Neural cell (in vitro differentiated cells): ENCODE results near the gene DSCAML1. TPM values are rescaled to one million over a fixed set of nuclear protein-coding genes. Genes with fewer than 3 reads are reported as not detected.

Experiments
- H2AFZ ChIP-seq: fragments of 200-600, 300-800 bp; sonication (generic), shearing (Covaris generic); 2 replicates; pipeline ENCODE4 v1.6.0; 2014; ENCODE audit warnings: low read depth, mild to moderate bottlenecking, antibody characterized with exemption, low read length, moderate library complexity
- H3F3A ChIP-seq: fragments of 200-600 bp; shearing (Covaris generic); 2 replicates; pipeline ENCODE4 v1.6.1; 2016; ENCODE audit warnings: mild to moderate bottlenecking, moderate library complexity, mixed read lengths, antibody characterized with exemption, low read length; ENCODE audit not compliant: insufficient read depth, poor library complexity, severe bottlenecking
- H3K27ac ChIP-seq: fragments of 200-600, 300-800 bp; sonication (generic), shearing (Covaris generic); 2 replicates; pipeline ENCODE4 v1.5.1; 2014; ENCODE audit warnings: mild to moderate bottlenecking, low read length, moderate library complexity
- H3K27me3 ChIP-seq: fragments of 300-800, 200-600 bp; sonication (generic), shearing (Covaris generic); 2 replicates; pipeline ENCODE4 v1.6.0; 2014; ENCODE audit warnings: mild to moderate bottlenecking, low read depth, low read length, moderate library complexity; ENCODE audit not compliant: insufficient read depth
- H3K36me3 ChIP-seq: fragments of 300-800, 200-600 bp; sonication (generic), shearing (Covaris generic); 2 replicates; pipeline ENCODE4 v1.5.1; 2014; ENCODE audit warnings: mild to moderate bottlenecking, antibody characterized with exemption, low read length, moderate library complexity; ENCODE audit not compliant: insufficient read depth
- H3K4me2 ChIP-seq: fragments of 300-800, 200-600 bp; sonication (generic), shearing (Covaris generic); 2 replicates; pipeline ENCODE4 v1.6.0; 2014; ENCODE audit warnings: mild to moderate bottlenecking, low read length
- H3K4me3 ChIP-seq: fragments of 300-800, 200-600 bp; sonication (generic), shearing (Covaris generic); 2 replicates; pipeline ENCODE4 v1.5.1; 2014; ENCODE audit warnings: mild to moderate bottlenecking, low read length, moderate library complexity
- H3K79me2 ChIP-seq: fragments of 200-600 bp; shearing (Covaris generic); replicated peaks from 2 replicates; pipeline ENCODE4 v1.6.0; 2014; ENCODE audit warnings: mild to moderate bottlenecking, low read length, moderate library complexity; ENCODE audit not compliant: insufficient read depth
- H3K9ac ChIP-seq: fragments of 300-800, 200-600 bp; sonication (generic), shearing (Covaris generic); 2 replicates; pipeline ENCODE4 v1.6.1; 2016; ENCODE audit warnings: mild to moderate bottlenecking, low read length, mixed read lengths
- H3K9me2 ChIP-seq: fragments of 200-600 bp; shearing (Covaris generic); 2 replicates; pipeline ENCODE4 v1.6.1; 2016; ENCODE audit warnings: mild to moderate bottlenecking, low read length, mixed read lengths; ENCODE audit not compliant: insufficient read depth
- H3K9me3 ChIP-seq: fragments of 200-600, 300-800 bp; sonication (generic), shearing (Covaris generic); 2 replicates; pipeline ENCODE4 v1.6.1; 2016; ENCODE audit warnings: mild to moderate bottlenecking, mixed run types, low read length, moderate library complexity, mixed read lengths
- H4K20me1 ChIP-seq: fragments of 200-600 bp; shearing (Covaris generic); 2 replicates; pipeline ENCODE4 v1.6.1; 2016; ENCODE audit warnings: mild to moderate bottlenecking, mixed run types; ENCODE audit not compliant: insufficient read depth
- CTCF ChIP-seq: fragments of 450-650 bp; IDR thresholded peaks from 2 replicates; pipeline ENCODE4 v1.5.1; 2014; ENCODE audit warnings: antibody characterized with exemption, mild to moderate bottlenecking, moderate library complexity; ENCODE audit not compliant: poor library complexity, severe bottlenecking
- EP300 ChIP-seq: fragments of 450-650 bp; conservative IDR thresholded peaks from 2 replicates; pipeline ENCODE4 v1.6.1; 2014; ENCODE audit warnings: antibody characterized with exemption, mild to moderate bottlenecking, moderate library complexity; ENCODE audit not compliant: poor library complexity, severe bottlenecking
- EZH2 ChIP-seq: fragments of 200-600, 300-800 bp; shearing (Covaris generic), sonication (generic); IDR thresholded peaks from 2 replicates; pipeline ENCODE4 v1.6.1; 2014; ENCODE audit warnings: antibody characterized with exemption, low read length, borderline replicate concordance, mild to moderate bottlenecking; ENCODE audit not compliant: insufficient read depth, poor library complexity, severe bottlenecking
- MXI1 ChIP-seq: fragments of 450-650 bp; conservative IDR thresholded peaks from 2 replicates; pipeline ENCODE4 v1.6.1; 2014; ENCODE audit warnings: antibody characterized with exemption, mild to moderate bottlenecking; ENCODE audit not compliant: poor library complexity, severe bottlenecking
- POLR2AphosphoS5 ChIP-seq: IDR thresholded peaks from 2 replicates; pipeline ENCODE4 v1.6.1; 2012
- RAD21 ChIP-seq: fragments of 450-650 bp; conservative IDR thresholded peaks from 2 replicates; pipeline ENCODE4 v1.6.1; 2014; ENCODE audit warnings: antibody characterized with exemption, mild to moderate bottlenecking, moderate library complexity
- REST ChIP-seq: IDR thresholded peaks from 2 replicates; pipeline ENCODE4 v1.6.1; 2012; ENCODE audit warnings: borderline replicate concordance
- SMC3 ChIP-seq: fragments of 450-650 bp; conservative IDR thresholded peaks from 2 replicates; pipeline ENCODE4 v1.6.1; 2014; ENCODE audit warnings: antibody characterized with exemption, mild to moderate bottlenecking, moderate library complexity; ENCODE audit not compliant: poor library complexity
- TAF1 ChIP-seq: IDR thresholded peaks from 2 replicates; pipeline ENCODE4 v1.6.1; 2012; ENCODE audit warnings: low read depth
- polyA plus RNA-seq: library from polyadenylated mRNA; depleted of rRNA; stranded (reverse); fragments of >200 nt; gene quantifications from 2 replicates; pipeline ENCODE4 v1.2.3, GENCODE V29; 2014

The DSCAML1 gene
- polyA plus RNA-seq, 1 donor from 2014 or later = 1.3 TPM

DNA sequence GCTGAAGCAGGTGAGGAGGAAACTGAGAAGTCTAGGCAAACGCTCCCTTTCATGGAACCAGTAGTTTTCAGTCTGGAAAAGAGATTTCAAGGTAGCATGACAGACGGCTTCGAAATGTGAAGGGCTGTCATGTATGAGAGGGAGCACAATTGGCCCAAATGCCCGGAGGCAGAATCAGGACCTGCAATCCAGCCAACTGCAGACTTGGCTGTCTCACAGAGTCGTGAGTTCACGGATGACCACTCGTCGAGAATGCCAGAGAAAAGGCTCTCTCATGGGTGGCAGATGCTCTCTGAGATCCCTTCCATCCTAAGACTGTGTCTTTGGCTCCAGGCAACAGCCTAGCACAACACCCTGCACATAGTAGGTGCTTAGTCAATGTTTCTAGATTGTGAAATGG is 134.8 kb downstream of the DSCAML1 start:
- Histone ChIP-seq H3F3A (no peaks in the 10 kb centered on the region), H3K4me2 (no peak overlapping the region), H3K27me3 (no peaks in the 10 kb centered on the region), H3K9me2 (no peaks in the 10 kb centered on the region), H3K4me3 (no peak overlapping the region), H4K20me1 (no peaks in the 10 kb centered on the region), H3K9ac (no peak overlapping the region), H3K9me3 (no peaks in the 10 kb centered on the region), H3K27ac (no peak overlapping the region), H3K79me2 (no peaks in the 10 kb centered on the region), H2AFZ (no peak overlapping the region), H3K36me3 (no peaks in the 10 kb centered on the region)
- TF ChIP-seq POLR2AphosphoS5 (no peak), REST (no peak), MXI1 (no peak), RAD21 (no peak), EP300 (no peak), TAF1 (no peak), EZH2 (no peak), SMC3 (no peak), CTCF (no peak)

- TF ChIP-seq POLR2AphosphoS5 (no peak), RAD21 (no peak), EZH2 (no peak), CTCF (no peak), TAF1 (no peak), REST (no peak), EP300 (no peak), MXI1 (no peak), SMC3 (no peak)
- Histone ChIP-seq H3K9me2 (no peaks in the 10 kb centered on the region), H3K27ac (no peak overlapping the region), H3K36me3 (no peaks in the 10 kb centered on the region), H3K9ac (no peak overlapping the region), H3K79me2 (no peaks in the 10 kb centered on the region), H3K27me3 (no peaks in the 10 kb centered on the region), H3K4me3 (no peak overlapping the region), H3F3A (no peaks in the 10 kb centered on the region), H2AFZ (no peak overlapping the region), H3K4me2 (no peak overlapping the region), H4K20me1 (no peaks in the 10 kb centered on the region), H3K9me3 (no peaks in the 10 kb centered on the region)
Measured at GRCh38 chr11:117658809-117659208, 138.2 kb downstream of the DSCAML1 start.
